Measurements from ENCODE around the gene VPS54. TPM values are rescaled to one million over a fixed set of nuclear protein-coding genes. Genes with fewer than 3 reads are reported as not detected.

The VPS54 gene
- total RNA-seq, 1 experiment from 2014 or later: 19.1 TPM

DNA sequence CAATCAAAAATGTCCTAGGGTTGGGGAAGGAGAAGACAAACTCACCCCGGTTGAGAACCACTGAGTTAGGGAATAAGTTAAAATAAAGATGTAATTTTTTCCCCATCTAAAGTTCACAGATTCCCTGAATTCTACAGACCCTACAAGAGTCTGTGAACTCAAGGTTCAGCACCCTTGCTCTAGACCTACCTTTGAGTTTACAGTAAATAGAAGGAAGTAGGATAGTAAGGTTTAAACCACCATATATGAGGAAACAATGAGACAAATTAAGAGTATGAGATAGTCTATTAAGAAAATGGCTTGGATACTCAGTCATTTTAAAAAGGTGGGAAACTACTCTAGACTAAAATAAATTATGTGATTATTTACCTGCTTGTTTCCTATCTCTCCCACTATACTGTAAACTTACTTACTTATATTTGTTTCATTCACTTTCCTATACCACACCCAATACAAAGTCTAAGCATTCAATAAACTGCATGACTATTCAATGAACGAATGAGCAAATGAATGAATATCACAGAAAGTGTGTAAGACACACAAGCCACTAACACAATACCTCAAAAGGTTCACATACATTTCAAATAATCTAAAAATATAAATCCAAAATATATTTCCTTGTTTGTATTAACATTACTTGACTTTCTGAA is 13.4 kb downstream of the VPS54 start:
- Histone ChIP-seq H3K27ac (ENCODE audit: low read depth, low read length, poor library complexity, severe bottlenecking) (no peak overlapping the region), H3K36me3 (ENCODE audit: insufficient read depth, low read length, poor library complexity, severe bottlenecking) (no peaks in the 10 kb centered on the region), H3K4me3 (ENCODE audit: low read depth, low read length, poor library complexity, severe bottlenecking) (no peak overlapping the region), H3K4me1 (ENCODE audit: insufficient read depth, low read length, poor library complexity, severe bottlenecking) (no peaks in the 10 kb centered on the region), H3K27me3 (replicated peaks; ENCODE audit: insufficient read depth, low read depth, low read length, poor library complexity) (no peaks in the 10 kb centered on the region), H3K9me3 (ENCODE audit: low read depth, low read length, poor library complexity, severe bottlenecking) (no peaks in the 10 kb centered on the region)
- DNase-seq (ENCODE audit: low spot score): no peak
- no TSS peak for BruUV-seq (replicated peaks)
- CTCF ChIA-PET: no interaction called here
- TF ChIP-seq CTCF (conservative IDR thresholded peaks at IDR 0.05; ENCODE audit: low read depth, low read length) (no peak), EZH2 (IDR thresholded peaks at IDR 0.05; ENCODE audit: borderline replicate concordance, low read depth, low read length, poor library complexity, severe bottlenecking) (no peak)
- intact Hi-C loops (cut with micrococcal nuclease; ENCODE audit: unreplicated experiment): no loop called here
- POLR2A ChIA-PET (ENCODE audit: low non-redundant PET): no interaction called here

- Histone ChIP-seq H3K36me3 (ENCODE audit: insufficient read depth, low read length, poor library complexity, severe bottlenecking) (no peaks in the 10 kb centered on the region), H3K27me3 (replicated peaks; ENCODE audit: insufficient read depth, low read depth, low read length, poor library complexity) (no peaks in the 10 kb centered on the region), H3K4me3 (ENCODE audit: low read depth, low read length, poor library complexity, severe bottlenecking) (no peak overlapping the region), H3K9me3 (ENCODE audit: low read depth, low read length, poor library complexity, severe bottlenecking) (no peaks in the 10 kb centered on the region), H3K4me1 (ENCODE audit: insufficient read depth, low read length, poor library complexity, severe bottlenecking) (no peaks in the 10 kb centered on the region), H3K27ac (ENCODE audit: low read depth, low read length, poor library complexity, severe bottlenecking) (no peak overlapping the region)
- DNase-seq (ENCODE audit: low spot score): no peak
- TF ChIP-seq CTCF (conservative IDR thresholded peaks at IDR 0.05; ENCODE audit: low read depth, low read length) (no peak), EZH2 (IDR thresholded peaks at IDR 0.05; ENCODE audit: borderline replicate concordance, low read depth, low read length, poor library complexity, severe bottlenecking) (no peak)
- BruUV-seq (replicated peaks): no TSS peak
- CTCF ChIA-PET: no interaction called here
- POLR2A ChIA-PET (ENCODE audit: low non-redundant PET): no interaction called here
- intact Hi-C loops (cut with micrococcal nuclease; ENCODE audit: unreplicated experiment): no loop called here
Measured at GRCh38 chr2:64003239-64003638, 16.0 kb downstream of the VPS54 start.

- ChIA-PET POLR2A (ENCODE audit: low non-redundant PET) (no interaction called here), CTCF (no interaction called here)
- Histone ChIP-seq H3K27ac (ENCODE audit: low read depth, low read length, poor library complexity, severe bottlenecking) (no peak overlapping the region), H3K9me3 (ENCODE audit: low read depth, low read length, poor library complexity, severe bottlenecking) (peaks cover 14% of the 10 kb centered on the region), H3K4me1 (ENCODE audit: insufficient read depth, low read length, poor library complexity, severe bottlenecking) (no peaks in the 10 kb centered on the region), H3K27me3 (replicated peaks; ENCODE audit: insufficient read depth, low read depth, low read length, poor library complexity) (no peaks in the 10 kb centered on the region), H3K36me3 (ENCODE audit: insufficient read depth, low read length, poor library complexity, severe bottlenecking) (no peaks in the 10 kb centered on the region), H3K4me3 (ENCODE audit: low read depth, low read length, poor library complexity, severe bottlenecking) (no peak overlapping the region)
- no TSS peak for BruUV-seq (replicated peaks)
- TF ChIP-seq EZH2 (IDR thresholded peaks at IDR 0.05; ENCODE audit: borderline replicate concordance, low read depth, low read length, poor library complexity, severe bottlenecking) (no peak), CTCF (conservative IDR thresholded peaks at IDR 0.05; ENCODE audit: low read depth, low read length) (no peak)
- DNase-seq (ENCODE audit: low spot score): no peak
- intact Hi-C loops (cut with micrococcal nuclease; ENCODE audit: unreplicated experiment): no loop called here
Measured at GRCh38 chr2:64001382-64002101, 17.7 kb downstream of the VPS54 start.
